ENCODE measurements around the gene YIPF4. TPM values are rescaled to one million over a fixed set of nuclear protein-coding genes. Genes with fewer than 3 reads are reported as not detected.
"Not testable (repeated sequence)": the region's sequence is repeated elsewhere in the genome, so short reads cannot be mapped to it uniquely, and the experiment has no call there.

The YIPF4 gene
- total RNA-seq, 1 donor from 2014 or later: 43.4 TPM

DNA sequence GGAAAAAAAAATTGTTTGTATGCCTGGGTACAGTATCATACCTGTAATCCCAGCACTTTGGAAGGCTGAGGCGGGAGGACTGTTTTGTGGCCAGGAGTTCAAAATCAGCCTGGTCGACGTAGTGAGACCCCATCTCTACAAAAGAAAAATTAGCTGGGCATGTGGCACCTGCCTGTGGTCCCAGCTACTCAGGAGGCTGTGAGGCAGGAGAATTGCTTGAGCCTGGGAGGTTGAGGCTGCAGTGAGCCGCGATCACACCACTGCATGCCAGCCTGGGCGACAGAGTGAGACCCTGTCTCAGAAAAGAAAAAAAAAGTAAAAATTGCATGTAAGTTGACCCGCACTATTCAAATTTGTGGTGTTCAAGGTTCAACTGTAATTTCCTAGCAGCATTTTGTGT lies 32.9 kb downstream of the YIPF4 start:
- Mint-ChIP-seq H3K4me1 (no peaks in the 10 kb centered on the region), H3K9me3 (no peaks in the 10 kb centered on the region), H3K36me3 (peaks cover 11% of the 10 kb centered on the region), H3K4me3 (no peak overlapping the region), H3K27ac (no peak overlapping the region), H3K27me3 (ENCODE audit: low read depth) (no peaks in the 10 kb centered on the region)
- TF ChIP-seq, protein P1, sequence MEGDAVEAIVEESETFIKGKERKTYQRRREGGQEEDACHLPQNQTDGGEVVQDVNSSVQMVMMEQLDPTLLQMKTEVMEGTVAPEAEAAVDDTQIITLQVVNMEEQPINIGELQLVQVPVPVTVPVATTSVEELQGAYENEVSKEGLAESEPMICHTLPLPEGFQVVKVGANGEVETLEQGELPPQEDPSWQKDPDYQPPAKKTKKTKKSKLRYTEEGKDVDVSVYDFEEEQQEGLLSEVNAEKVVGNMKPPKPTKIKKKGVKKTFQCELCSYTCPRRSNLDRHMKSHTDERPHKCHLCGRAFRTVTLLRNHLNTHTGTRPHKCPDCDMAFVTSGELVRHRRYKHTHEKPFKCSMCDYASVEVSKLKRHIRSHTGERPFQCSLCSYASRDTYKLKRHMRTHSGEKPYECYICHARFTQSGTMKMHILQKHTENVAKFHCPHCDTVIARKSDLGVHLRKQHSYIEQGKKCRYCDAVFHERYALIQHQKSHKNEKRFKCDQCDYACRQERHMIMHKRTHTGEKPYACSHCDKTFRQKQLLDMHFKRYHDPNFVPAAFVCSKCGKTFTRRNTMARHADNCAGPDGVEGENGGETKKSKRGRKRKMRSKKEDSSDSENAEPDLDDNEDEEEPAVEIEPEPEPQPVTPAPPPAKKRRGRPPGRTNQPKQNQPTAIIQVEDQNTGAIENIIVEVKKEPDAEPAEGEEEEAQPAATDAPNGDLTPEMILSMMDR (IDR thresholded peaks at IDR 0.05; ENCODE audit: unreplicated experiment): no peak
- DNase-seq (ENCODE audit: low spot score in 2 of 2, unreplicated experiment in 2 of 2): no peak

GRCh38 chr2:32314886-32315285 lies 37.2 kb downstream of the YIPF4 start:
- no peak for DNase-seq (ENCODE audit: low spot score in 2 of 2, unreplicated experiment in 2 of 2)
- Mint-ChIP-seq H3K4me1 (no peaks in the 10 kb centered on the region), H3K9me3 (no peaks in the 10 kb centered on the region), H3K4me3 (no peak overlapping the region), H3K27me3 (ENCODE audit: low read depth) (no peaks in the 10 kb centered on the region), H3K36me3 (peaks cover 4% of the 10 kb centered on the region), H3K27ac (no peak overlapping the region)
- TF ChIP-seq, protein P1 (IDR thresholded peaks at IDR 0.05; ENCODE audit: unreplicated experiment): no peak

DNA sequence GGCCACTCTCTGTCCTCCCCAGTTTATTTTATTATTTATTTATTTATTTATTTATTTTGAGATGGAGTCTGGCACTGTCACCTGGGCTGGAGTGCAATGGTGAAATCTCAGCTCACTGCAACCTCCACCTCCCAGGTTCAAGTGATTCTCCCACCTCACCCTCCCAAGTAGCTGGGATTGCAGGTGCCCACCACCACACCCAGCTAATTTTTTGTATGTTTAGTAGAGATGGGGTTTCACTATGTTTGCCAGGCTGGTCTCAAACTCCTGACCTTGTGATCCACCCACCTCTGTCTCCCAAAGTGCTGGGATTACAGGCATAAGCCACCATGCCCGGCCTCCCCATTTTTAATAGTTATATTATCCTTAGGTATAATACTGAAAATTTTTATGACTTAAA lies 51.0 kb downstream of the YIPF4 start:
- H3K27ac Mint-ChIP-seq; H3K27me3 Mint-ChIP-seq (ENCODE audit: low read depth); DNase-seq (ENCODE audit: low spot score in 2 of 2, unreplicated experiment in 2 of 2); H3K36me3 Mint-ChIP-seq; H3K4me3 Mint-ChIP-seq; H3K4me1 Mint-ChIP-seq; H3K9me3 Mint-ChIP-seq: not testable (repeated sequence)

- not testable (repeated sequence) for H3K27me3 Mint-ChIP-seq (ENCODE audit: low read depth); H3K27ac Mint-ChIP-seq; H3K4me3 Mint-ChIP-seq; DNase-seq (ENCODE audit: low spot score in 2 of 2, unreplicated experiment in 2 of 2); H3K36me3 Mint-ChIP-seq; H3K4me1 Mint-ChIP-seq; H3K9me3 Mint-ChIP-seq
Observed at GRCh38 chr2:32329180-32329980, 51.7 kb downstream of the YIPF4 start.

DNA sequence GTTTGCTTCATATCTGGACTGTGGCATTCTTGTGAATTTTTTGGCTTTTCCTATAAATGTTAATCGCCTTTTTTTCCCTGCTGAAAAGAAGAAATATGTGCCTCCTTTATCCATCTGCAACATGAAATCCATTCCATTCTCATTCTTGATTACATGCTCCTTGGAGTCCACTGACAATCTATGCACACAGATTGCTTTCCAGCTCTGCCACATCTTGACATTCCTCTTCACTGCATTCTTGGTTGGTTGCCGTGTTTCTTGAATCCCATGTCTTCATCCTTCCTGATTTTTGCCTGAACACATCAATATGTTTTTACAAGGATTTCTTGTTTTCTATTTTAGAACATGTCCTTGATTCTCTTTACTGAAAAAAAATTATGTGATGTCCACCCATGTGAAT lies 52.4 kb downstream of the YIPF4 start:
- no peak overlapping the region for H3K27ac Mint-ChIP-seq
- H3K27me3 Mint-ChIP-seq (ENCODE audit: low read depth): no peaks in the 10 kb centered on the region
- DNase-seq (ENCODE audit: low spot score in 2 of 2, unreplicated experiment in 2 of 2): no peak
- TF ChIP-seq, protein P1 (IDR thresholded peaks at IDR 0.05; ENCODE audit: unreplicated experiment): no peak
- H3K36me3 Mint-ChIP-seq: peaks cover 7% of the 10 kb centered on the region
- H3K4me1 Mint-ChIP-seq: no peaks in the 10 kb centered on the region
- H3K9me3 Mint-ChIP-seq: no peaks in the 10 kb centered on the region
- H3K4me3 Mint-ChIP-seq: no peak overlapping the region

DNA sequence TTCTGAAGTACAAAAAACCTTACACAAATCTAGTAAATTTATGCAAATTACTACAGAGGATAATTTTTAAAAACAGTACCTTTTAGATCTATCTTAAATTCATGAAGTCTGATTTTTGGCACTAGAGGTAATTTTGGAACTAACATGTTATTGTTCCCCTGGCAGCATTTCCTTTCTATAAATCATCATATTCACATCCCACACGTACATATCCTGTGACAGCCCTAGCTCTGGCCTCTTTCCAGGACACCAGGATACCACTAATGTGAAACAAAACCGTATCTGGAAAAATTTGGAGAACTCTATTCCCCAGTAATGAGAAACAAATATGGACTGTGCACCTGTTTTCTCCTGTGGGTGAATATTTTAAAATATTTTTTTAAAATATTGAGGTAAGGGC lies 65.1 kb downstream of the YIPF4 start:
- H3K4me3 Mint-ChIP-seq: no peak overlapping the region
- TF ChIP-seq, protein P1 (IDR thresholded peaks at IDR 0.05; ENCODE audit: unreplicated experiment): no peak
- no peak for DNase-seq (ENCODE audit: low spot score in 2 of 2, unreplicated experiment in 2 of 2)
- no peaks in the 10 kb centered on the region for H3K27me3 Mint-ChIP-seq (ENCODE audit: low read depth)
- no peaks in the 10 kb centered on the region for H3K4me1 Mint-ChIP-seq
- no peaks in the 10 kb centered on the region for H3K36me3 Mint-ChIP-seq
- no peaks in the 10 kb centered on the region for H3K9me3 Mint-ChIP-seq
- H3K27ac Mint-ChIP-seq: no peak overlapping the region

DNA sequence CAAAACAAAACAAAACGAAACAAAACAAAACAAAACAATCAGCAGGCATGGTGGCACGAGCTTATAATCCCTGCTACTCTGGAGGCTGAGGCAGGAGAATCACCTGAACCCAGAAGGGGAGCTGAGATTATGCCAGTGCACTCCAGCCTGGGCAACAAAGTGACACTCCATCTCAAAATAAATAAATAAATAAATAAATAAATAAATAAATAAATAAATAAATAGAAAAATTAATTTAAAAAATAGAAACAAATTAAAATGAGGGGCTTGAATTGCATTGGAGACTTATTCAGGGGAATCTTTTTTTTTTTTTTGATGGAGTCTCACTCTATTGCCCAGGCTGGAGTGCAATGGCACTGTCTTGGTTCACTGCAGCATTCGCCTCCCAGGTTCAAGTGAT lies 73.1 kb downstream of the YIPF4 start:
- H3K9me3 Mint-ChIP-seq; H3K4me3 Mint-ChIP-seq; H3K4me1 Mint-ChIP-seq; DNase-seq (ENCODE audit: low spot score in 2 of 2, unreplicated experiment in 2 of 2); H3K36me3 Mint-ChIP-seq; H3K27me3 Mint-ChIP-seq (ENCODE audit: low read depth); H3K27ac Mint-ChIP-seq: not testable (repeated sequence)

Data from mesothelial cell of epicardium (in vitro differentiated cells).